ENCODE data around the gene ASMTL. TPM values are rescaled to one million over a fixed set of nuclear protein-coding genes. Genes with fewer than 3 reads are reported as not detected.
"Not testable (repeated sequence)": the region's sequence is repeated elsewhere in the genome, so short reads cannot be mapped to it uniquely, and the experiment has no call there.

Gene ASMTL
- total and polyA plus RNA-seq, 2 experiments from 2014 or later, result 15.7 to 36.2 TPM

GRCh38 chrX:1449036-1449822, 3.5 kb downstream of the ASMTL start:
- H3K36me3 ChIP-seq (ENCODE audit: low read depth), result no peaks in the 10 kb centered on the region
- H3K4me1 ChIP-seq (ENCODE audit: insufficient read depth), result no peaks in the 10 kb centered on the region
- no peaks in the 10 kb centered on the region for H3K9me3 ChIP-seq (ENCODE audit: low read depth)
- H3K9ac ChIP-seq, result no peak overlapping the region
- no peak for DNase-seq
- 91 to 93% methylated on average over 9 of the region's 9 CpGs for WGBS, 2 experiments (ENCODE audit: low coverage in 1 of 2, low lambda C conversion rate in 2 of 2, missing lambda C conversion rate in 2 of 2)
- H3F3A ChIP-seq (ENCODE audit: insufficient read depth), result no peaks in the 10 kb centered on the region
- no peak overlapping the region for H2AFZ ChIP-seq
- no peaks in the 10 kb centered on the region for H3K27me3 ChIP-seq (replicated peaks; ENCODE audit: insufficient read depth)
- H3K27ac ChIP-seq, result no peak overlapping the region
- in situ Hi-C loops (cut with MboI), result no loop called here
- TF ChIP-seq EZH2phosphoT487 (IDR thresholded peaks at IDR 0.05; ENCODE audit: insufficient read depth, low read depth) (no peak), EZH2 (IDR thresholded peaks at IDR 0.05; ENCODE audit: insufficient read depth, poor library complexity, severe bottlenecking) (no peak)
- H3K79me2 ChIP-seq (ENCODE audit: insufficient read depth), result peaks cover 70% of the 10 kb centered on the region
- no peaks in the 10 kb centered on the region for H4K20me1 ChIP-seq (ENCODE audit: insufficient read depth)
- H3K4me3 ChIP-seq, result no peak overlapping the region
- H3K9me2 ChIP-seq (ENCODE audit: insufficient read depth), result no peaks in the 10 kb centered on the region
- no peak overlapping the region for H3K4me2 ChIP-seq (ENCODE audit: unreplicated experiment)

- H2AFZ ChIP-seq; DNase-seq; H3K9me3 ChIP-seq (ENCODE audit: low read depth); H4K20me1 ChIP-seq (ENCODE audit: insufficient read depth); H3K4me2 ChIP-seq (ENCODE audit: unreplicated experiment); H3K9ac ChIP-seq; H3K27me3 ChIP-seq (replicated peaks; ENCODE audit: insufficient read depth); in situ Hi-C loops (cut with MboI); H3K9me2 ChIP-seq (ENCODE audit: insufficient read depth); H3K36me3 ChIP-seq (ENCODE audit: low read depth); H3K27ac ChIP-seq; H3K4me1 ChIP-seq (ENCODE audit: insufficient read depth); H3K4me3 ChIP-seq; H3F3A ChIP-seq (ENCODE audit: insufficient read depth): not testable (repeated sequence)
- peaks cover 76% of the 10 kb centered on the region for H3K79me2 ChIP-seq (ENCODE audit: insufficient read depth)
- 99% methylated on average over 5 of the region's 5 CpGs for WGBS, 2 experiments (ENCODE audit: low coverage in 1 of 2, low lambda C conversion rate in 2 of 2, missing lambda C conversion rate in 2 of 2)
These were observed 4.1 kb downstream of the ASMTL start for GRCh38 chrX:1448573-1449001.

- H3K4me2 ChIP-seq (ENCODE audit: unreplicated experiment); H2AFZ ChIP-seq; H3K9me2 ChIP-seq (ENCODE audit: insufficient read depth); H3K9ac ChIP-seq; in situ Hi-C loops (cut with MboI); H3K4me3 ChIP-seq; H3K9me3 ChIP-seq (ENCODE audit: low read depth); H3K4me1 ChIP-seq (ENCODE audit: insufficient read depth); H4K20me1 ChIP-seq (ENCODE audit: insufficient read depth); H3K36me3 ChIP-seq (ENCODE audit: low read depth); H3K27ac ChIP-seq; H3F3A ChIP-seq (ENCODE audit: insufficient read depth); DNase-seq; H3K27me3 ChIP-seq (replicated peaks; ENCODE audit: insufficient read depth): not testable (repeated sequence)
- 96 to 100% methylated on average over 5 to 8 of the region's 8 CpGs for WGBS, 2 experiments (ENCODE audit: low coverage in 1 of 2, low lambda C conversion rate in 2 of 2, missing lambda C conversion rate in 2 of 2)
- peaks cover 76% of the 10 kb centered on the region for H3K79me2 ChIP-seq (ENCODE audit: insufficient read depth)
These were observed 4.6 kb downstream of the ASMTL start for GRCh38 chrX:1447969-1448572.

GRCh38 chrX:1446984-1447968, 5.4 kb downstream of the ASMTL start:
- H3K9ac ChIP-seq; DNase-seq; in situ Hi-C loops (cut with MboI); H3K4me1 ChIP-seq (ENCODE audit: insufficient read depth); H3K4me3 ChIP-seq; H3F3A ChIP-seq (ENCODE audit: insufficient read depth); H3K9me2 ChIP-seq (ENCODE audit: insufficient read depth); H3K27ac ChIP-seq; H3K9me3 ChIP-seq (ENCODE audit: low read depth); H3K27me3 ChIP-seq (replicated peaks; ENCODE audit: insufficient read depth); H4K20me1 ChIP-seq (ENCODE audit: insufficient read depth); H2AFZ ChIP-seq; H3K4me2 ChIP-seq (ENCODE audit: unreplicated experiment); H3K36me3 ChIP-seq (ENCODE audit: low read depth): not testable (repeated sequence)
- 88 to 91% methylated on average over 13 of the region's 13 CpGs for WGBS, 2 experiments (ENCODE audit: low coverage in 1 of 2, low lambda C conversion rate in 2 of 2, missing lambda C conversion rate in 2 of 2)
- H3K79me2 ChIP-seq (ENCODE audit: insufficient read depth), result peaks cover 72% of the 10 kb centered on the region
